Gastrocnemius medialis (tissue), 4 donors: Measurements from ENCODE around the gene INTS7. TPM values are rescaled to one million over a fixed set of nuclear protein-coding genes. Genes with fewer than 3 reads are reported as not detected.

Experiments used
- ATAC-seq, 2 donors: fragments of 150-250 bp; one replicate each; pipeline ENCODE4 v1.9.1; 2016
- DNase-seq, 2 donors: peaks; one replicate each; pipeline ENCODE4 v3.0.0-alpha.2; 2019
- H3K27ac ChIP-seq, 4 donors: fragments of 200-600 bp; sonication (generic); 1 replicate in 1 of 4; 2 replicates in 3 of 4; pipeline ENCODE4 v1.5.1; 2016 to 2018; ENCODE audit warnings: mild to moderate bottlenecking in 2 of 4, moderate library complexity in 1 of 4
- H3K27me3 ChIP-seq, 3 donors: fragments of 200-600 bp; sonication (generic) in 2 of 3; 1 replicate in 1 of 3; 2 replicates in 2 of 3; pipeline versions ENCODE4 v1.5.1 to v1.6.0; 2016 to 2019; ENCODE audit warnings: mild to moderate bottlenecking in 1 of 3, moderate library complexity in 1 of 3
- H3K36me3 ChIP-seq, 2 donors: fragments of 200-600 bp; sonication (generic) in 1 of 2; one replicate each; pipeline ENCODE4 v1.5.1; 2017 to 2018
- H3K4me1 ChIP-seq, 2 donors: fragments of 200-600 bp; sonication (generic) in 1 of 2; one replicate each; pipeline ENCODE4 v1.5.1; 2016 to 2017; ENCODE audit warnings: mild to moderate bottlenecking in 2 of 2
- H3K4me3 ChIP-seq, 4 donors: fragments of 200-600 bp; sonication (generic) in 3 of 4; 1 replicate in 1 of 4; 2 replicates in 3 of 4; pipeline ENCODE4 v1.5.1; 2016 to 2019; ENCODE audit warnings: mild to moderate bottlenecking in 2 of 4
- H3K9me3 ChIP-seq, 3 donors: fragments of 200-600 bp; sonication (generic) in 2 of 3; 1 replicate in 1 of 3; 2 replicates in 2 of 3; pipeline ENCODE4 v1.5.1; 2016 to 2019
- CTCF ChIP-seq, 5 experiments: fragments of 450-650 bp in 3 of 5; fragments of 200-600 bp in 2 of 5; sonication (generic) in 2 of 5; IDR thresholded peaks in 4 of 5; conservative IDR thresholded peaks in 1 of 5; 1 replicate in 4 of 5; 2 replicates in 1 of 5; pipeline ENCODE4 v1.5.1; 2016 to 2019; ENCODE audit warnings: antibody characterized with exemption in 5 of 5, mild to moderate bottlenecking in 3 of 5, moderate library complexity in 3 of 5
- POLR2A ChIP-seq, 2 donors: fragments of 450-650 bp; IDR thresholded peaks; one replicate each; pipeline ENCODE4 v1.6.1; 2017; ENCODE audit warnings: antibody characterized with exemption in 2 of 2, mild to moderate bottlenecking in 2 of 2, moderate library complexity in 2 of 2
- in situ Hi-C, 4 donors: fragments of 200-750 bp; cut with MboI; loops; one replicate each; pipeline versions ENCODE4 v1.15.0 to v1.8.0; 2017; ENCODE audit warnings: low sequenced_read_pairs in 4 of 4
- intact Hi-C: fragments of 100-400 bp; cut with DNase I; formaldehyde crosslinking; loops from one replicate; pipeline ENCODE4 v1.15.1; 2023; ENCODE audit warnings: low total_unique reads
- total RNA-seq, 4 donors: library from RNA; depleted of rRNA; stranded (reverse); fragments of >200 nt; gene quantifications; one replicate each; pipeline versions ENCODE4 v1.1.0 to v1.2.3, GENCODE V29; 2016

The INTS7 gene
- total RNA-seq, 4 donors from 2014 or later: 4.0 to 8.0 (median 6.6) TPM

- DNase-seq (no peak), ATAC-seq (no peak)
- in situ Hi-C loops (no loop called here), intact Hi-C loops (no loop called here)
- no peak overlapping the region for H3K4me3 ChIP-seq
- H3K27me3 ChIP-seq: no peaks in the 10 kb centered on the region
- TF ChIP-seq CTCF (IDR thresholded peaks at IDR 0.05 in 4 of 5, conservative IDR thresholded peaks at IDR 0.05 in 1 of 5): no peak
- no peak for TF ChIP-seq POLR2A (IDR thresholded peaks at IDR 0.05)
- no peaks in the 10 kb centered on the region for H3K4me1 ChIP-seq
- no peak overlapping the region for H3K27ac ChIP-seq
- H3K9me3 ChIP-seq: no peaks in the 10 kb centered on the region
- no peaks in the 10 kb centered on the region for H3K36me3 ChIP-seq
Measured at GRCh38 chr1:211912844-211913432, 122.4 kb downstream of the INTS7 start.

GRCh38 chr1:211912038-211912437, 123.3 kb downstream of the INTS7 start:
- no peak for DNase-seq
- intact Hi-C loops: no loop called here
- TF ChIP-seq CTCF (IDR thresholded peaks at IDR 0.05 in 4 of 5, conservative IDR thresholded peaks at IDR 0.05 in 1 of 5) (no peak), POLR2A (IDR thresholded peaks at IDR 0.05) (no peak)
- Histone ChIP-seq H3K9me3 (no peaks in the 10 kb centered on the region), H3K36me3 (no peaks in the 10 kb centered on the region), H3K4me3 (no peak overlapping the region), H3K27me3 (no peaks in the 10 kb centered on the region), H3K27ac (no peak overlapping the region), H3K4me1 (no peaks in the 10 kb centered on the region)
- in situ Hi-C loops: no loop called here
- ATAC-seq: no peak

- no peak for ATAC-seq
- no peaks in the 10 kb centered on the region for H3K36me3 ChIP-seq
- H3K9me3 ChIP-seq: no peaks in the 10 kb centered on the region
- intact Hi-C loops: no loop called here
- H3K27me3 ChIP-seq: no peaks in the 10 kb centered on the region
- no peak overlapping the region for H3K27ac ChIP-seq
- no peaks in the 10 kb centered on the region for H3K4me1 ChIP-seq
- in situ Hi-C loops: no loop called here
- no peak overlapping the region for H3K4me3 ChIP-seq
- TF ChIP-seq CTCF (IDR thresholded peaks at IDR 0.05 in 4 of 5, conservative IDR thresholded peaks at IDR 0.05 in 1 of 5) (no peak), POLR2A (IDR thresholded peaks at IDR 0.05) (no peak)
- DNase-seq: no peak
Measured at GRCh38 chr1:211910913-211911485, 124.4 kb downstream of the INTS7 start.

GRCh38 chr1:211910113-211910884, 125.1 kb downstream of the INTS7 start:
- intact Hi-C loops (no loop called here), in situ Hi-C loops (no loop called here)
- ATAC-seq (no peak), DNase-seq (no peak)
- Histone ChIP-seq H3K27me3 (no peaks in the 10 kb centered on the region), H3K4me3 (no peak overlapping the region), H3K9me3 (no peaks in the 10 kb centered on the region), H3K27ac (no peak overlapping the region), H3K36me3 (no peaks in the 10 kb centered on the region), H3K4me1 (no peaks in the 10 kb centered on the region)
- TF ChIP-seq CTCF (IDR thresholded peaks at IDR 0.05 in 4 of 5, conservative IDR thresholded peaks at IDR 0.05 in 1 of 5): no peak
- no peak for TF ChIP-seq POLR2A (IDR thresholded peaks at IDR 0.05)
